Lower leg skin (tissue), 4 donors: ENCODE measurements around the gene PLA2G7. TPM values are rescaled to one million over a fixed set of nuclear protein-coding genes. Genes with fewer than 3 reads are reported as not detected.

Source experiments
- total RNA-seq, 4 donors: library from RNA; depleted of rRNA; stranded (reverse); fragments of >200 nt; gene quantifications; one replicate each; pipeline ENCODE4 v1.1.0, GENCODE V29; 2016

Gene PLA2G7
- total RNA-seq, 4 donors from 2014 or later: 0.61 to 7.1 (median 2.0) TPM

Other genes starting within 250 kb of the PLA2G7 start
- gene RCAN2, start 243.9 kb downstream of the PLA2G7 start, total RNA-seq: 10 to 100 TPM in 2 of 4 donors, 1 to 10 TPM in 2; 3.7 to 18.7 (median 12.8) TPM
- 10 to 100 TPM; 22.6 to 38.2 (median 34.3) TPM for gene CYP39A1, start 82.6 kb downstream of the PLA2G7 start, total RNA-seq
- 10 to 100 TPM; 17.0 to 21.4 (median 18.8) TPM for gene SLC25A27, start 82.4 kb downstream of the PLA2G7 start, total RNA-seq
- gene TDRD6, start 47.5 kb downstream of the PLA2G7 start, total RNA-seq: under 1 TPM; 0.21 to 0.59 (median 0.32) TPM
- not detected for gene ANKRD66, start 11.6 kb upstream of the PLA2G7 start, total RNA-seq
- gene MEP1A, start 58.0 kb upstream of the PLA2G7 start, total RNA-seq: not detected
- 10 to 100 TPM in 1 of 4 donors, 1 to 10 TPM in 3; 3.4 to 14.3 (median 7.4) TPM for gene ADGRF5, start 186.6 kb upstream of the PLA2G7 start, total RNA-seq